Measurements from ENCODE around the gene COMT. TPM values are rescaled to one million over a fixed set of nuclear protein-coding genes. Genes with fewer than 3 reads are reported as not detected.

The COMT gene
- total RNA-seq, 4 donors from 2014 or later = 105 to 235 (median 208) TPM

DNA sequence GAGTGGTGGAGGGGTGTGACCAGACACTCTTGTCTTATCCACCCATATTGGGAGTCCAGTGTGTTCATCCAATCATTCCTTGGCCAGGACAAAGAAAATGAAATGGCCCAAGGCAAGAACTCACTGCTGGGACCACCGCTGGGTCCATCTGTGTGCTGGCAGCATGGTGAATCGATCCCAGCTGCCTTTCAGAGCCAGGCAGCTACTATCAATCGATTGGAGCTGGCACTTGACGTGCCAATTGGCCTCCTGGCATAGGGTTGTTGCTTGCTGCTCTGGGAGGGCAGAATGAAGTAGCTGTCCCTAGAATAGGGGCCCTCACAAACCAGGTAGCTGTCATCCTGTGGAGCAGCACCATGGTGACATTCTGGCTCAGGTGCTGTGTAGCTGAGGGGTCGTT is 76.4 kb downstream of the COMT start:
- Histone ChIP-seq H3K4me3 (no peak overlapping the region), H3K27me3 (no peaks in the 10 kb centered on the region), H3K36me3 (no peaks in the 10 kb centered on the region), H3K27ac (no peak overlapping the region), H3K9me3 (no peaks in the 10 kb centered on the region), H3K4me1 (peaks cover 0 to 70% (median 26%) of the 10 kb centered on the region in 3 donors)
- 100% methylated on average over 1 of the region's 5 CpGs; no CpG with 5 or more reads in 1 of the 2 donors for WGBS, 2 donors (ENCODE audit: low coverage in 1 of 2)
- no peak for TF ChIP-seq POLR2AphosphoS5 (IDR thresholded peaks at IDR 0.05)
- no peak for TF ChIP-seq POLR2A (IDR thresholded peaks at IDR 0.05)
- TF ChIP-seq CTCF (IDR thresholded peaks at IDR 0.05) = no peak
- TF ChIP-seq EP300 (IDR thresholded peaks at IDR 0.05) = no peak
- ATAC-seq = no peak

Other genes starting within 250 kb of the COMT start
- 10 to 100 TPM; 21.9 to 51.1 (median 26.4) TPM for gene SEPTIN5, start 227.3 kb upstream of the COMT start, total RNA-seq
- 10 to 100 TPM in 1 of 4 donors, 1 to 10 TPM in 3; 2.0 to 12.5 (median 5.6) TPM for gene GP1BB, start 218.2 kb upstream of the COMT start, total RNA-seq
- gene TBX1, start 181.0 kb upstream of the COMT start, total RNA-seq = 1 to 10 TPM in 2 of 4 donors, under 1 TPM in 2; 0.31 to 2.7 (median 1.2) TPM
- 1 to 10 TPM; 4.8 to 8.7 (median 7.4) TPM for gene GNB1L, start 86.9 kb upstream of the COMT start, total RNA-seq
- 10 to 100 TPM in 2 of 4 donors, 1 to 10 TPM in 2; 6.6 to 15.9 (median 10.4) TPM for gene RTL10, start 86.9 kb upstream of the COMT start, total RNA-seq
- gene TXNRD2, start within 50 bp of the COMT start, total RNA-seq = 10 to 100 TPM; 16.7 to 33.1 (median 20.3) TPM
- 10 to 100 TPM; 32.5 to 61.5 (median 39.5) TPM for gene ARVCF, start 75.1 kb downstream of the COMT start, total RNA-seq
- 10 to 100 TPM; 20.0 to 65.5 (median 45.8) TPM for gene TANGO2, start 79.3 kb downstream of the COMT start, total RNA-seq
- gene DGCR8, start 138.5 kb downstream of the COMT start, total RNA-seq = 10 to 100 TPM; 16.9 to 27.6 (median 25.5) TPM
- gene RANBP1, start 174.3 kb downstream of the COMT start, total RNA-seq = 100 to 1,000 TPM; 115 to 162 (median 158) TPM
- gene TRMT2A, start 175.5 kb downstream of the COMT start, total RNA-seq = 10 to 100 TPM; 24.1 to 57.0 (median 36.3) TPM
- gene ZDHHC8, start 190.0 kb downstream of the COMT start, total RNA-seq = 10 to 100 TPM; 11.8 to 27.8 (median 16.4) TPM
- gene CCDC188, start 209.3 kb downstream of the COMT start, total RNA-seq = not detected